Aorta (tissue), 5 donors: Measurements from ENCODE around the gene LMTK2. TPM values are rescaled to one million over a fixed set of nuclear protein-coding genes. Genes with fewer than 3 reads are reported as not detected.

Experiments used
- ATAC-seq: fragments of 200-7000 bp; cut with Tn5 transposase; one replicate; pipeline ENCODE4 v1.9.1; 2022; ENCODE audit warnings: moderate library complexity; ENCODE audit not compliant: low FRiP score
- DNase-seq, 2 donors: peaks; one replicate each; pipeline ENCODE4 v3.0.0-alpha.2; 2020
- H3K27ac ChIP-seq, 2 donors: one replicate each; pipeline ENCODE4 v1.5.1; 2013; ENCODE audit warnings: low read length in 2 of 2, mild to moderate bottlenecking in 2 of 2, moderate library complexity in 2 of 2, control low read depth in 1 of 2, inconsistent platforms in 1 of 2, low read depth in 1 of 2
- H3K27me3 ChIP-seq, 2 donors: one replicate each; pipeline ENCODE4 v1.6.1; 2013; ENCODE audit warnings: control low read depth in 1 of 2, low read length in 1 of 2, mild to moderate bottlenecking in 1 of 2, moderate library complexity in 1 of 2; ENCODE audit not compliant: insufficient read depth in 2 of 2, control insufficient read depth in 1 of 2
- H3K36me3 ChIP-seq, 2 donors: one replicate each; pipeline ENCODE4 v1.6.1; 2013; ENCODE audit warnings: control low read depth in 1 of 2, low read length in 1 of 2, mild to moderate bottlenecking in 1 of 2; ENCODE audit not compliant: insufficient read depth in 2 of 2, control insufficient read depth in 1 of 2
- H3K4me1 ChIP-seq, 2 donors: one replicate each; pipeline ENCODE4 v1.6.1; 2013; ENCODE audit warnings: low read length in 2 of 2, control low read depth in 1 of 2, mild to moderate bottlenecking in 1 of 2, moderate library complexity in 1 of 2; ENCODE audit not compliant: insufficient read depth in 2 of 2, control insufficient read depth in 1 of 2
- H3K4me3 ChIP-seq, 2 donors: one replicate each; pipeline ENCODE4 v1.5.1; 2013; ENCODE audit warnings: low read length in 2 of 2, control low read depth in 1 of 2, mild to moderate bottlenecking in 1 of 2
- H3K9me3 ChIP-seq: one replicate; pipeline ENCODE4 v1.6.1; 2013; ENCODE audit warnings: mild to moderate bottlenecking, low read length; ENCODE audit not compliant: control insufficient read depth
- WGBS, 2 donors: extraction: QIAGEN DNeasy Blood & Tissue Kit; methylation state at CpG; one replicate each; pipeline ENCODE4 v1.1.7; 2013; 5-methylcytosine and 5-hydroxymethylcytosine counted together
- intact Hi-C, 2 donors: fragments of 100-400 bp; cut with DNase I; formaldehyde crosslinking; loops; one replicate each; pipeline versions ENCODE4 v1.14.2 to v1.15.0; 2022
- polyA plus RNA-seq, 2 donors: library from polyadenylated mRNA; stranded (reverse); fragments of 200-250 nt; gene quantifications; one replicate each; pipeline ENCODE4 v1.2.3, GENCODE V29; 2013
- total RNA-seq, 2 donors: library from RNA; stranded (reverse); fragmentation: NEBNext Ultra II Directional; extraction: Animal tissue kit (Norgen Biotek cat#: 25700); gene quantifications; one replicate each; pipeline ENCODE4 v1.2.1, GENCODE V29; 2021
- donor health status: healthy with polysubstance abuse.
- donor health status: Bipolar disorder and iron deficiency.
- donor health status: DM: no; HTN: no; CAD: no.
- donor health status: DM: no; HTN: no; CAD: no.
- donor health status: DM: yes; HTN: yes; CAD: no.

LMTK2 gene
- total and polyA plus RNA-seq, 4 donors: 1.5 to 16.6 (median 8.6) TPM

- intact Hi-C loops: loop anchor here in 1 of 2 donors (10.0 kb wide), 1 partner anchor 1048 kb away; the partner anchor contains the start of gene SDHAF3
- no peak overlapping the region for H3K4me3 ChIP-seq
- no peak for ATAC-seq
- peaks cover 0 to 2% of the 10 kb centered on the region in 2 donors for H3K36me3 ChIP-seq
- no peaks in the 10 kb centered on the region for H3K9me3 ChIP-seq
- H3K27ac ChIP-seq: no peak overlapping the region
- WGBS, 2 donors: 76 to 79% methylated on average over 7 of the region's 7 CpGs
- DNase-seq: no peak
- no peaks in the 10 kb centered on the region for H3K27me3 ChIP-seq
- no peaks in the 10 kb centered on the region for H3K4me1 ChIP-seq
Observed at GRCh38 chr7:98163269-98163668, 56.6 kb downstream of the LMTK2 start.

DNA sequence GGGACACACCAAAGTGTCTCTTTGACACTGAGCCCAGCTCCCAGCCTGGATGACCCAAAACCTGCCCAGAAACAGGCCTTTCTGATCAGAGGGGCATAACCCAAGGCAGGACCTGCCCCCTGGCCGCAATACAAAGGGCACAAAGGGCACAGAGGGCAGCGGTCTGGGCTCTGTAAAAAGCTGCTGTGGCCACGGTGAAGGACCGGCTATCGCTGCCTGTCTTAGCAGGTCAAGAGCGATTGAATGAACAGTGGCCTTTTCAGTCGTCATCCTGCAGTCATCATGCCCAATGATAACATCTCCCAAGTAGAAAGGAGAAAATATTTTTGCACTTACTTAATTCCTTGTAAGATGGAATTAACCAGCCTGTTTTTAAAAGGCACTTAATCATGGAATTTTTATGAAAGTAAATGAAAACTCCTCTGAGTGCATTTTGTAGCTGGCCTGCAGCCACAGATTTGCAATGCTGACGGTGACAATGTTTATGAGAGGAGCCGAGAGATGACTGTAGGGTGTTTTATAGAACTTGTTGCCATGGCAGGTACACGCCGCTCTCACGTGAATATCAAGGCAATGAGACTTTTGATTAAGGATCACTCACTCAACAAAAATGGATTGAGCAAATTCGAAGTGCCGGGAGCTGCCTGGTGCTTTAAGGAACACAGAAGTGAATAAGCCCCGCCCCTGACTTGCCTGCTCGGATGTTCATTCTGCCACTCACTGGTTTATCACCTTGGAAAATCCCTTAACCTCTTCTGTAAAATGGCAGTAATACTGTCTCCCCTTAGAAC lies 57.2 kb downstream of the LMTK2 start:
- intact Hi-C loops: loop anchor here in 1 of 2 donors (10.0 kb wide), 1 partner anchor 1049 kb away; the partner anchor contains the start of gene SDHAF3
- H3K4me3 ChIP-seq: no peak overlapping the region
- no peaks in the 10 kb centered on the region for H3K4me1 ChIP-seq
- no peak for ATAC-seq
- H3K36me3 ChIP-seq: peaks cover 0 to 2% of the 10 kb centered on the region in 2 donors
- DNase-seq: no peak
- no peaks in the 10 kb centered on the region for H3K9me3 ChIP-seq
- no peaks in the 10 kb centered on the region for H3K27me3 ChIP-seq
- no peak overlapping the region for H3K27ac ChIP-seq
- 42 to 47% methylated on average over 16 of the region's 16 CpGs for WGBS, 2 donors

GRCh38 chr7:98165827-98166667 lies 59.4 kb downstream of the LMTK2 start:
- ATAC-seq: peak; percentile 45

DNA sequence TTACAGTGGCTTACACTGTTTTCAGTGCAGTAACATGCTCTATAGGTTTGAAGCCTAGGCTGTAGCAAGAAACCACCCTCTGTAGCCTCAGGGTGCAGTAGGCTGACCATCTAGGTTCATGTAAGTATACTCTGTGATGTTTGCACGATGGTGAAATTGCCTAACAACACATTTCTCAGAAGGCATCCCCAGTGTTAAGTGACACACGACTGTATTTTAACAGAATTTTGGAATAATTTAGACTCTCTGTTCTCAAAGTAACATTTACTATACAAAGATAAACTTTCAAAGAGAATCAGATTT lies 60.0 kb downstream of the LMTK2 start:
- 77 to 85% methylated on average over 2 of the region's 2 CpGs for WGBS, 2 donors
- H3K9me3 ChIP-seq: no peaks in the 10 kb centered on the region
- intact Hi-C loops: loop anchor here (2.0 to 10.0 kb wide), 4 partner anchors 59 to 1052 kb away; partner anchors contain the start of genes LMTK2 (in 1 of the 2) and SDHAF3 (in 1 of the 2)

More at GRCh38 chr7:98165827-98166667, 59.4 kb downstream of the LMTK2 start:
- WGBS, 2 donors: 63 to 67% methylated on average over 18 of the region's 18 CpGs
- H3K36me3 ChIP-seq: no peaks in the 10 kb centered on the region
- no peaks in the 10 kb centered on the region for H3K9me3 ChIP-seq
- no peaks in the 10 kb centered on the region for H3K4me1 ChIP-seq
- no peak overlapping the region for H3K4me3 ChIP-seq
- peak in 1 of 2 donors; percentile 62 for DNase-seq
- no peaks in the 10 kb centered on the region for H3K27me3 ChIP-seq
- no peak overlapping the region for H3K27ac ChIP-seq
- intact Hi-C loops: loop anchor here (2.0 to 10.0 kb wide), 4 partner anchors 59 to 1051 kb away; partner anchors contain the start of genes LMTK2 (in 1 of the 2) and SDHAF3 (in 1 of the 2)

DNA sequence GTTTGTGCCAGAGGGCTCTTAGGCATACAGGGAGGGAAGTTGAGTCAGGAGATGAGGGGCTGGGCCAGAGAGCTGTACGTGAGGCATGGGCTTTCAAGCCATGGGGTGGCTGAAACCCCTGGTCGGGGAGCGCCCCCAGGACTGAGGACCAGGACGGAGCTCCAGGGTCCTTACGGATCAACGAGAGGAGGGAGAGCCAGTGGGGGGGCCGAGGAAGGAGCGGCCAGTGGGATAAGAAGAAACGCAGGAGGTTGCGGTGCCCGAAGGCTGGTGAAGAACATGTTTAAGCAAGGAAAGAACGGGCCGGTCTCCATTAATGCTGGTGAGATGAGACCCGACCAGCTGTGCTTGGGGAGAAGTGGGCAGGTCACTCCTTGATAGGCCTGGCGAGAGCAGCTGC lies 61.0 kb downstream of the LMTK2 start:
- H3K9me3 ChIP-seq: no peaks in the 10 kb centered on the region
- no peak for DNase-seq
- no peaks in the 10 kb centered on the region for H3K4me1 ChIP-seq
- no peak for ATAC-seq
- no peaks in the 10 kb centered on the region for H3K36me3 ChIP-seq
- intact Hi-C loops: loop anchor here (2.0 to 10.0 kb wide), 5 partner anchors 60 to 1053 kb away; partner anchors contain the start of genes LMTK2 (in 2 of the 2) and SDHAF3 (in 1 of the 2)
- WGBS, 2 donors: 88 to 93% methylated on average over 15 of the region's 15 CpGs
- H3K4me3 ChIP-seq: no peak overlapping the region
- no peaks in the 10 kb centered on the region for H3K27me3 ChIP-seq
- H3K27ac ChIP-seq: no peak overlapping the region

More for the DNA sequence above, 60.0 kb downstream of the LMTK2 start:
- Histone ChIP-seq H3K4me3 (no peak overlapping the region), H3K27me3 (no peaks in the 10 kb centered on the region), H3K36me3 (no peaks in the 10 kb centered on the region), H3K27ac (no peak overlapping the region), H3K4me1 (no peaks in the 10 kb centered on the region)
- no peak for ATAC-seq
- no peak for DNase-seq

GRCh38 chr7:98168181-98168903 lies 61.7 kb downstream of the LMTK2 start:
- 63% methylated on average over 17 of the region's 17 CpGs for WGBS, 2 donors
- intact Hi-C loops: loop anchor here (2.0 to 10.0 kb wide), 4 partner anchors 61 to 1054 kb away; partner anchors contain the start of genes LMTK2 (in 2 of the 2) and SDHAF3 (in 1 of the 2)
- no peak overlapping the region for H3K27ac ChIP-seq
- H3K4me3 ChIP-seq: no peak overlapping the region
- H3K36me3 ChIP-seq: no peaks in the 10 kb centered on the region
- H3K4me1 ChIP-seq: no peaks in the 10 kb centered on the region
- ATAC-seq (peak; percentile 71), DNase-seq (peak in 1 of 2 donors; percentile 61)
- no peaks in the 10 kb centered on the region for H3K9me3 ChIP-seq
- no peaks in the 10 kb centered on the region for H3K27me3 ChIP-seq

GRCh38 chr7:98168904-98169621 lies 62.4 kb downstream of the LMTK2 start:
- no peaks in the 10 kb centered on the region for H3K9me3 ChIP-seq
- DNase-seq (no peak), ATAC-seq (no peak)
- no peaks in the 10 kb centered on the region for H3K4me1 ChIP-seq
- no peaks in the 10 kb centered on the region for H3K36me3 ChIP-seq
- no peak overlapping the region for H3K27ac ChIP-seq
- no peaks in the 10 kb centered on the region for H3K27me3 ChIP-seq
- no peak overlapping the region for H3K4me3 ChIP-seq
- intact Hi-C loops: loop anchor here (2.0 to 10.0 kb wide), 4 partner anchors 62 to 1054 kb away; partner anchors contain the start of genes LMTK2 (in 2 of the 2) and SDHAF3 (in 1 of the 2)
- WGBS, 2 donors: 85 to 86% methylated on average over 5 of the region's 5 CpGs
